Measurements from ENCODE around the gene CCDC198.

GRCh38 chr14:57420033-57420432 lies 73.6 kb downstream of the CCDC198 start:
- TF ChIP-seq, protein P1, sequence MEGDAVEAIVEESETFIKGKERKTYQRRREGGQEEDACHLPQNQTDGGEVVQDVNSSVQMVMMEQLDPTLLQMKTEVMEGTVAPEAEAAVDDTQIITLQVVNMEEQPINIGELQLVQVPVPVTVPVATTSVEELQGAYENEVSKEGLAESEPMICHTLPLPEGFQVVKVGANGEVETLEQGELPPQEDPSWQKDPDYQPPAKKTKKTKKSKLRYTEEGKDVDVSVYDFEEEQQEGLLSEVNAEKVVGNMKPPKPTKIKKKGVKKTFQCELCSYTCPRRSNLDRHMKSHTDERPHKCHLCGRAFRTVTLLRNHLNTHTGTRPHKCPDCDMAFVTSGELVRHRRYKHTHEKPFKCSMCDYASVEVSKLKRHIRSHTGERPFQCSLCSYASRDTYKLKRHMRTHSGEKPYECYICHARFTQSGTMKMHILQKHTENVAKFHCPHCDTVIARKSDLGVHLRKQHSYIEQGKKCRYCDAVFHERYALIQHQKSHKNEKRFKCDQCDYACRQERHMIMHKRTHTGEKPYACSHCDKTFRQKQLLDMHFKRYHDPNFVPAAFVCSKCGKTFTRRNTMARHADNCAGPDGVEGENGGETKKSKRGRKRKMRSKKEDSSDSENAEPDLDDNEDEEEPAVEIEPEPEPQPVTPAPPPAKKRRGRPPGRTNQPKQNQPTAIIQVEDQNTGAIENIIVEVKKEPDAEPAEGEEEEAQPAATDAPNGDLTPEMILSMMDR (conservative IDR thresholded peaks at IDR 0.05), result no peak
- no peak for TF ChIP-seq EZH2 (IDR thresholded peaks at IDR 0.05; ENCODE audit: low read depth)
